ENCODE data around the gene ZC3H18.
A peak's percentile ranks its signal among the peaks of the same experiment; 100 is the strongest.

DNA sequence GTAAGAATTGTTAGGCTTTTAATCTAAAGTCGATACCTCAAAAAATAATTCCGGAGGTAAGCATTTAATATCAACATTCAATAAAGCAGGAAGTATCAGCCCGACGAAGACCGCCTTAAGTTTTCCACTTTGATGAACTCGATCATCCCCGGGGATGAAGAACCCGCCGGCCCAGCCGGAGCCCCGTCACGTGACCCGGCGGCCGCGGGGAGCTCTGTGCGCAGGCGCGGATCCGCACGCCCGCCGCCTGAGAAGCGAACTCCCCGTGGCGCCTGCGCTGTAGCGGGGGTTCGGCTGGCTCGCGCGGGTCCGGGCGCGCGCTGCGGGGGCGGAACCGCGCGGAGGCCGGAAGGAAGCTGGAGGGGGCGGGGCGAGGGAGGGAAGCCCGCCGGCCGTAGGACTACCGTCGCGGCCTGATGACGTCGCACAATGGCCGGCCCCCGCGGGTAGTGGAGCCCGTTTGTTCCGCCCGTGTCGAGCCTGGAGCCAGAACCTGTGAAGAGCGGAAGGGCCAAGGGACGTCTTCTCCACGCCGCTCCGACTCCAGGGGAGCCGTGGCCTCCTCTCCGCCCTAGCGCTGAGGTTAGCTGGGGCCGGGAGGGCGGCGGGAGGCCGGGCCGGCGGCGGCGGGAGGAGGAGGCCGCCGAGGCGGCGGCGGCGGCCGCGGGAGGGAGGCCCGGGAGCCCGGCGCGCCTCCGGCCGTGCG is at the start of gene ZC3H18:
- TF ChIP-seq, protein P1, sequence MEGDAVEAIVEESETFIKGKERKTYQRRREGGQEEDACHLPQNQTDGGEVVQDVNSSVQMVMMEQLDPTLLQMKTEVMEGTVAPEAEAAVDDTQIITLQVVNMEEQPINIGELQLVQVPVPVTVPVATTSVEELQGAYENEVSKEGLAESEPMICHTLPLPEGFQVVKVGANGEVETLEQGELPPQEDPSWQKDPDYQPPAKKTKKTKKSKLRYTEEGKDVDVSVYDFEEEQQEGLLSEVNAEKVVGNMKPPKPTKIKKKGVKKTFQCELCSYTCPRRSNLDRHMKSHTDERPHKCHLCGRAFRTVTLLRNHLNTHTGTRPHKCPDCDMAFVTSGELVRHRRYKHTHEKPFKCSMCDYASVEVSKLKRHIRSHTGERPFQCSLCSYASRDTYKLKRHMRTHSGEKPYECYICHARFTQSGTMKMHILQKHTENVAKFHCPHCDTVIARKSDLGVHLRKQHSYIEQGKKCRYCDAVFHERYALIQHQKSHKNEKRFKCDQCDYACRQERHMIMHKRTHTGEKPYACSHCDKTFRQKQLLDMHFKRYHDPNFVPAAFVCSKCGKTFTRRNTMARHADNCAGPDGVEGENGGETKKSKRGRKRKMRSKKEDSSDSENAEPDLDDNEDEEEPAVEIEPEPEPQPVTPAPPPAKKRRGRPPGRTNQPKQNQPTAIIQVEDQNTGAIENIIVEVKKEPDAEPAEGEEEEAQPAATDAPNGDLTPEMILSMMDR (conservative IDR thresholded peaks at IDR 0.05): no peak
- TF ChIP-seq ZFX (IDR thresholded peaks at IDR 0.05): peak; percentile 85
